GM23338 (cell line): Measurements from ENCODE around the gene WDR38. TPM values are rescaled to one million over a fixed set of nuclear protein-coding genes. Genes with fewer than 3 reads are reported as not detected.

Source experiments
- ATAC-seq: fragments of 200-7000 bp; cut with Tn5 transposase; 3 replicates; pipeline ENCODE4 v1.9.1; 2020
- DNase-seq: peaks from one replicate; pipeline ENCODE4 v3.0.0-alpha.2; 2015; ENCODE audit warnings: low spot score
- H2AFZ ChIP-seq: fragments of 200-600 bp; sonication (generic); 2 replicates; pipeline ENCODE4 v1.8.0; 2016; ENCODE audit warnings: antibody characterized with exemption, mild to moderate bottlenecking, moderate library complexity
- H3F3A ChIP-seq: fragments of 200-600 bp; sonication (generic); replicated peaks from 2 replicates; pipeline ENCODE4 v1.8.0; 2017; ENCODE audit warnings: antibody characterized with exemption, mixed run types, low read depth
- H3K27ac ChIP-seq: fragments of 200-600 bp; sonication (generic); 2 replicates; pipeline ENCODE4 v1.6.1; 2016; ENCODE audit warnings: low read depth
- H3K27me3 ChIP-seq: fragments of 200-600 bp; sonication (generic); 2 replicates; pipeline ENCODE4 v1.8.0; 2016; ENCODE audit warnings: mild to moderate bottlenecking, mixed run types, moderate library complexity; ENCODE audit not compliant: insufficient read depth
- H3K36me3 ChIP-seq: fragments of 200-600 bp; sonication (generic); 2 replicates; pipeline ENCODE4 v1.8.0; 2016; ENCODE audit warnings: mild to moderate bottlenecking; ENCODE audit not compliant: insufficient read depth
- H3K4me1 ChIP-seq: fragments of 200-600 bp; sonication (generic); 2 replicates; pipeline ENCODE4 v1.8.0; 2016; ENCODE audit warnings: mild to moderate bottlenecking, moderate library complexity; ENCODE audit not compliant: insufficient read depth
- H3K4me2 ChIP-seq: fragments of 200-600 bp; sonication (generic); 2 replicates; pipeline ENCODE4 v1.7.1; 2017; ENCODE audit warnings: mixed run types
- H3K4me3 ChIP-seq: fragments of 200-600 bp; sonication (generic); 2 replicates; pipeline ENCODE4 v1.6.1; 2016; ENCODE audit warnings: mixed run types
- H3K79me2 ChIP-seq: fragments of 200-600 bp; sonication (generic); replicated peaks from 2 replicates; pipeline ENCODE4 v1.8.0; 2017; ENCODE audit warnings: mild to moderate bottlenecking; ENCODE audit not compliant: insufficient read depth
- H3K9me2 ChIP-seq: fragments of 200-600 bp; sonication (generic); 2 replicates; pipeline ENCODE4 v1.8.0; 2017; ENCODE audit not compliant: insufficient read depth
- H4K20me1 ChIP-seq: fragments of 200-600 bp; sonication (generic); replicated peaks from 2 replicates; pipeline ENCODE4 v1.8.0; 2017; ENCODE audit warnings: mild to moderate bottlenecking; ENCODE audit not compliant: insufficient read depth
- H3K27ac Mint-ChIP-seq: 2 replicates; pipeline ENCODE4 v1.8.0; 2020; ENCODE audit warnings: inconsistent platforms, mild to moderate bottlenecking, moderate library complexity, mixed read lengths
- H3K27me3 Mint-ChIP-seq: 3 replicates; pipeline ENCODE4 v1.8.0; 2022; ENCODE audit warnings: low read depth, mild to moderate bottlenecking, moderate library complexity, mixed read lengths, inconsistent platforms; ENCODE audit not compliant: insufficient read depth, poor library complexity
- H3K36me3 Mint-ChIP-seq: 3 replicates; pipeline ENCODE4 v1.8.0; 2021; ENCODE audit warnings: low read depth, mild to moderate bottlenecking, inconsistent platforms, moderate library complexity, mixed read lengths
- H3K4me1 Mint-ChIP-seq: 3 replicates; pipeline ENCODE4 v1.8.0; 2020; ENCODE audit warnings: mild to moderate bottlenecking, inconsistent platforms, mixed read lengths
- H3K4me3 Mint-ChIP-seq: 3 replicates; pipeline ENCODE4 v1.8.0; 2021; ENCODE audit warnings: moderate library complexity, mild to moderate bottlenecking, inconsistent platforms, mixed read lengths
- H3K9me3 Mint-ChIP-seq: 3 replicates; pipeline ENCODE4 v1.8.0; 2020; ENCODE audit warnings: moderate library complexity, mild to moderate bottlenecking, inconsistent platforms, mixed read lengths
- CTCF ChIP-seq, 2 experiments: fragments of 200-600 bp in 1 of 2; sonication (generic) in 1 of 2; conservative IDR thresholded peaks; 2 replicates each; pipeline versions ENCODE4 v1.5.1 to v1.6.1; 2016 to 2017; ENCODE audit warnings: antibody characterized with exemption in 2 of 2, low read depth in 2 of 2, mild to moderate bottlenecking in 2 of 2, moderate library complexity in 1 of 2
- ETS1 ChIP-seq: IDR thresholded peaks from 2 replicates; pipeline ENCODE4 v1.6.1; 2016; ENCODE audit warnings: antibody characterized with exemption
- EZH2phosphoT487 ChIP-seq: fragments of 200-600 bp; sonication (generic); IDR thresholded peaks from one replicate; pipeline ENCODE4 v1.8.1; 2018; ENCODE audit warnings: antibody characterized with exemption; ENCODE audit not compliant: unreplicated experiment
- POLR2AphosphoS5 ChIP-seq: IDR thresholded peaks from 2 replicates; pipeline ENCODE4 v1.6.1; 2016; ENCODE audit warnings: antibody characterized with exemption, low read depth
- ZNF114 ChIP-seq: fragments of 250-450 bp; sonication (Bioruptor Pico); IDR thresholded peaks from 2 replicates; pipeline ENCODE4 v1.5.0; 2020; ENCODE audit warnings: mild to moderate bottlenecking, moderate library complexity
- polyA plus RNA-seq: library from polyadenylated mRNA; unstranded; fragments of >200 nt; fragmentation: Nextera tagmentation; extraction: Ambion mirVana; gene quantifications from 2 replicates; pipeline ENCODE4 v1.2.1, GENCODE V29; 2016
- total RNA-seq: library from RNA; depleted of rRNA; stranded (reverse); fragments of >200 nt; shearing (Covaris generic); gene quantifications from 2 replicates; pipeline ENCODE4 v1.2.3, GENCODE V29; 2014

Gene WDR38
- total and polyA plus RNA-seq, 2 experiments from 2014 or later: not detected

- Mint-ChIP-seq H3K27me3 (peaks cover 36% of the 10 kb centered on the region), H3K4me3 (peak overlapping the region; percentile 97), H3K36me3 (peaks cover 52% of the 10 kb centered on the region), H3K9me3 (peaks cover 3% of the 10 kb centered on the region; the same call in 1 of the 3 replicates), H3K4me1 (peaks cover 23% of the 10 kb centered on the region), H3K27ac (peak overlapping the region; percentile 89)
- Histone ChIP-seq H3K27ac (peak overlapping the region; percentile 91), H3K36me3 (peaks cover 32% of the 10 kb centered on the region), H3K4me1 (peaks cover 17% of the 10 kb centered on the region), H3K27me3 (no peaks in the 10 kb centered on the region), H3K4me3 (peak overlapping the region; percentile 99), H3K4me2 (peak overlapping the region; percentile 99), H3K9me2 (no peaks in the 10 kb centered on the region), H2AFZ (no peak overlapping the region), H3F3A (peaks cover 62% of the 10 kb centered on the region), H4K20me1 (peaks cover 36% of the 10 kb centered on the region), H3K79me2 (peaks cover 32% of the 10 kb centered on the region)
- TF ChIP-seq CTCF (conservative IDR thresholded peaks at IDR 0.05; ENCODE audit: low read depth in 2 of 2) (no peak), ZNF114 (CRISPR knock-in tag) (no peak)
- ATAC-seq (no peak), DNase-seq (no peak)
These were observed 6.7 kb downstream of the WDR38 start for GRCh38 chr9:124859803-124860581.

- Histone ChIP-seq H3F3A (peaks cover 59% of the 10 kb centered on the region), H3K27me3 (no peaks in the 10 kb centered on the region), H2AFZ (no peak overlapping the region), H3K36me3 (peaks cover 32% of the 10 kb centered on the region), H3K79me2 (peaks cover 32% of the 10 kb centered on the region), H3K9me2 (no peaks in the 10 kb centered on the region), H3K4me2 (peak overlapping the region; percentile 99), H4K20me1 (peaks cover 36% of the 10 kb centered on the region), H3K4me3 (peak overlapping the region; percentile 99), H3K27ac (peak overlapping the region; percentile 91), H3K4me1 (peaks cover 17% of the 10 kb centered on the region)
- H3K27me3 Mint-ChIP-seq: peaks cover 28% of the 10 kb centered on the region
- ATAC-seq (no peak), DNase-seq (no peak)
- peaks cover 3% of the 10 kb centered on the region; the same call in 1 of the 3 replicates for H3K9me3 Mint-ChIP-seq
- peak overlapping the region; percentile 89 for H3K27ac Mint-ChIP-seq
- peak overlapping the region; percentile 97 for H3K4me3 Mint-ChIP-seq
- H3K4me1 Mint-ChIP-seq: peaks cover 23% of the 10 kb centered on the region
- TF ChIP-seq ETS1 (no peak), EZH2phosphoT487 (no peak), CTCF (conservative IDR thresholded peaks at IDR 0.05; ENCODE audit: low read depth in 2 of 2) (no peak), POLR2AphosphoS5 (peak; percentile 12; the same call in 1 of the 2 replicates)
- H3K36me3 Mint-ChIP-seq: peaks cover 52% of the 10 kb centered on the region
These were observed 7.5 kb downstream of the WDR38 start for GRCh38 chr9:124860582-124861341.
